HepG2 (cell line): ENCODE data around the gene PITX3. TPM values are rescaled to one million over a fixed set of nuclear protein-coding genes. Genes with fewer than 3 reads are reported as not detected.
A peak's percentile ranks its signal among the peaks of the same experiment; 100 is the strongest.

ENCODE experiments used
- ADNP ChIP-seq: sonication (generic); formaldehyde crosslinking; IDR thresholded peaks from 2 replicates; pipeline ENCODE4 v1.4.0; 2020; ENCODE audit warnings: missing genetic modification reagents
- ARNT2 ChIP-seq: sonication (generic); formaldehyde crosslinking; IDR thresholded peaks from 2 replicates; pipeline ENCODE4 v1.8.0; 2022; ENCODE audit warnings: mild to moderate bottlenecking, low read depth, missing genetic modification reagents, moderate library complexity
- ATRX ChIP-seq: sonication (generic); formaldehyde crosslinking; IDR thresholded peaks from 2 replicates; pipeline ENCODE4 v1.4.0; 2020; ENCODE audit warnings: missing genetic modification reagents, borderline replicate concordance
- BHLHE40 ChIP-seq: IDR thresholded peaks from 2 replicates; pipeline ENCODE4 v1.6.1; 2011; ENCODE audit warnings: low read length, improper control_type of control experiment
- ESRRA ChIP-seq: sonication (generic); formaldehyde crosslinking; IDR thresholded peaks from 2 replicates; pipeline ENCODE4 v1.5.1; 2020; ENCODE audit warnings: mild to moderate bottlenecking, low read depth, missing genetic modification reagents
- GFI1 ChIP-seq: sonication (generic); formaldehyde crosslinking; IDR thresholded peaks from 2 replicates; pipeline ENCODE4 v1.5.0; 2020; ENCODE audit warnings: missing genetic modification reagents, mild to moderate bottlenecking, borderline replicate concordance
- HNRNPUL1 ChIP-seq: fragments of 200-400 bp; formaldehyde crosslinking; IDR thresholded peaks from 2 replicates; pipeline ENCODE4 v1.6.1; 2017; ENCODE audit warnings: low read depth, mild to moderate bottlenecking, low read length, moderate library complexity
- KLF15 ChIP-seq: sonication (generic); formaldehyde crosslinking; IDR thresholded peaks from 2 replicates; pipeline ENCODE4 v1.8.1; 2023; ENCODE audit warnings: borderline replicate concordance, mild to moderate bottlenecking, inconsistent platforms, missing genetic modification reagents, mixed read lengths
- KMT2A ChIP-seq: sonication (generic); formaldehyde crosslinking; IDR thresholded peaks from 2 replicates; pipeline ENCODE4 v1.4.0; 2020; ENCODE audit warnings: missing genetic modification reagents
- MAFF ChIP-seq: IDR thresholded peaks from 2 replicates; pipeline ENCODE4 v1.6.1; 2011; ENCODE audit warnings: low read depth, low read length, improper control_type of control experiment
- MZF1 ChIP-seq: sonication (generic); formaldehyde crosslinking; IDR thresholded peaks from 2 replicates; pipeline ENCODE4 v1.8.1; 2023; ENCODE audit warnings: mild to moderate bottlenecking, missing genetic modification reagents, borderline replicate concordance
- NFYB ChIP-seq: sonication (generic); formaldehyde crosslinking; IDR thresholded peaks from 2 replicates; pipeline ENCODE4 v1.4.0; 2020; ENCODE audit warnings: missing genetic modification reagents
- NR3C1 ChIP-seq: sonication (generic); formaldehyde crosslinking; IDR thresholded peaks from 2 replicates; pipeline ENCODE4 v1.4.0; 2020; ENCODE audit warnings: missing genetic modification reagents
- SSRP1 ChIP-seq: IDR thresholded peaks from 2 replicates; pipeline ENCODE4 v1.6.1; 2016; ENCODE audit warnings: control low read depth
- ZFX ChIP-seq: sonication (generic); formaldehyde crosslinking; IDR thresholded peaks from 2 replicates; pipeline ENCODE4 v1.4.0; 2020; ENCODE audit warnings: mild to moderate bottlenecking, low read depth, missing genetic modification reagents, moderate library complexity
- ZKSCAN1 ChIP-seq: fragments of 150-350 bp; IDR thresholded peaks from 2 replicates; pipeline ENCODE4 v1.6.1; 2014; ENCODE audit warnings: low read length
- ZNF292 ChIP-seq: sonication (generic); formaldehyde crosslinking; IDR thresholded peaks from 2 replicates; pipeline ENCODE4 v1.8.1; 2022; ENCODE audit warnings: mild to moderate bottlenecking, low read depth, missing genetic modification reagents, borderline replicate concordance
- ZNF33A ChIP-seq: sonication (generic); formaldehyde crosslinking; IDR thresholded peaks from 2 replicates; pipeline ENCODE4 v1.5.1; 2020; ENCODE audit warnings: missing genetic modification reagents, mild to moderate bottlenecking, moderate library complexity, borderline replicate concordance
- ZNF556 ChIP-seq: sonication (generic); formaldehyde crosslinking; IDR thresholded peaks from 2 replicates; pipeline ENCODE4 v1.4.0; 2020; ENCODE audit warnings: mild to moderate bottlenecking, missing genetic modification reagents, borderline replicate concordance
- ZNF558 ChIP-seq: sonication (generic); formaldehyde crosslinking; IDR thresholded peaks from 2 replicates; pipeline ENCODE4 v1.9.0; 2022; ENCODE audit warnings: mild to moderate bottlenecking, missing genetic modification reagents, borderline replicate concordance
- ZNF619 ChIP-seq: sonication (generic); formaldehyde crosslinking; IDR thresholded peaks from 2 replicates; pipeline ENCODE4 v1.4.0; 2020; ENCODE audit warnings: mild to moderate bottlenecking, missing genetic modification reagents
- ZSCAN30 ChIP-seq: sonication (generic); formaldehyde crosslinking; IDR thresholded peaks from 2 replicates; pipeline ENCODE4 v1.5.0; 2020; ENCODE audit warnings: mild to moderate bottlenecking, missing genetic modification reagents
- polyA plus RNA-seq, 8 experiments: library from polyadenylated mRNA; depleted of rRNA in 3 of 8; stranded (reverse) in 7 of 8; unstranded in 1 of 8; fragments of >200 nt; fragmentation: Illumina TruSeq in 4 of 8; extraction: Trizol in 4 of 8; gene quantifications; 2 replicates each; pipeline versions ENCODE4 v1.2.1 to v1.2.3, GENCODE V29; 2011 to 2016; ENCODE audit warnings: low read depth in 4 of 8, missing spikeins in 1 of 8, mixed read lengths in 1 of 8; ENCODE audit not compliant: insufficient read depth in 1 of 8
- total RNA-seq, 5 experiments: library from RNA; depleted of rRNA; stranded (reverse); fragments of >200 nt; fragmentation: Illumina TruSeq; extraction: Trizol; gene quantifications; 2 replicates each; pipeline ENCODE4 v1.2.3, GENCODE V29; 2016; ENCODE audit warnings: low read depth in 1 of 5
- TF ChIP-seq, protein P1 (sequence below): sonication (generic); formaldehyde crosslinking; IDR thresholded peaks from 2 replicates; pipeline ENCODE4 v1.4.0; 2020; ENCODE audit warnings: missing genetic modification reagents
- TF ChIP-seq, protein P2 (sequence below): sonication (generic); formaldehyde crosslinking; IDR thresholded peaks from 2 replicates; pipeline ENCODE4 v1.5.0; 2020; ENCODE audit warnings: missing genetic modification reagents
- TF ChIP-seq, protein P3 (sequence below): IDR thresholded peaks from 2 replicates; pipeline ENCODE4 v1.6.1; 2016

PITX3 gene
- total and polyA plus RNA-seq, 2 of the 13 experiments (the other 11 are each of a cell fraction or from before 2014, with no cell fraction given) = not detected

DNA sequence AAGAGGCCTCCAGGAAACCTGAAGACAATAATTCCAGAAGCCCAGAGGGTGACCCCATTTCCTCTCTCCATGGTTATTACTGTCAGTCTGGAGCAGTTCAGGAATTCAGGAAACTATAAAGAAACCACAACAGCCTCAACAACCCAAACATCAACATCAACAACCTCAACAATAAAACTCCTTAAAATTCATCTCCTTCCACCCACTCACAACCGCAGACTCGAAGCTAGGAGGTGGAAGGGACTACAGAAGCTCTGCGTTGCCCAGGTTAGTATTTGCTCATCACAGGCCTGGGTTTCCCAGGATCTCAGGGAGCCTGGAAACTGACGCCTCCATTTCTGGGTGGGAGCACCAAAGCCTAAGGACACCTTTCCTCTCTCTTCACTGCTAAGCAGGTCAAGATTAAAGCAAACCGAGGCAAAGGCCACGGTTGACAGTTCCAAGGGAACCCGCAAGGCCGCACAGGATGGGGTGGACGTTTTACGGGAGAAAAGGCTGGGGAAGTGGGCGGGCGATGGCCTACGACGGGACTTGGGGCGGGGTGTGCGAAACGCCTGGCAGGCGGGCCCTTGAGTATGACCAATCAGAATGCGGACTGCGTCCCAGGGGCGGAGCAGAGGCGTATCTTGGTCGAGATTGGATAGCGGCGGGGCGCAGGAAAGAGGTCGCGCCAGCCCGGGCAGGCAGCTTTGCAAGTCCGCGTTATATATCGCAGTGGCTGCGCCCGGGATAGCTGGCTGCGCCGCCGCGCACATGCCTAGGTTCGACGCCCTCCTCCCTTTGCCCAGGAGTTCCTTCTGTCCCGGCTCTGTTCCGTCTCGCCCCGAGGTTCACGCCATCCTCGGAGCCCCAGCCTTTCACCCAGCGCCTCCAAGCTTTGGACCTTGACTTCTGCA, 15.4 kb downstream of the PITX3 start, which contains the start of gene ELOVL3 (continued):
- TF ChIP-seq, protein P1, sequence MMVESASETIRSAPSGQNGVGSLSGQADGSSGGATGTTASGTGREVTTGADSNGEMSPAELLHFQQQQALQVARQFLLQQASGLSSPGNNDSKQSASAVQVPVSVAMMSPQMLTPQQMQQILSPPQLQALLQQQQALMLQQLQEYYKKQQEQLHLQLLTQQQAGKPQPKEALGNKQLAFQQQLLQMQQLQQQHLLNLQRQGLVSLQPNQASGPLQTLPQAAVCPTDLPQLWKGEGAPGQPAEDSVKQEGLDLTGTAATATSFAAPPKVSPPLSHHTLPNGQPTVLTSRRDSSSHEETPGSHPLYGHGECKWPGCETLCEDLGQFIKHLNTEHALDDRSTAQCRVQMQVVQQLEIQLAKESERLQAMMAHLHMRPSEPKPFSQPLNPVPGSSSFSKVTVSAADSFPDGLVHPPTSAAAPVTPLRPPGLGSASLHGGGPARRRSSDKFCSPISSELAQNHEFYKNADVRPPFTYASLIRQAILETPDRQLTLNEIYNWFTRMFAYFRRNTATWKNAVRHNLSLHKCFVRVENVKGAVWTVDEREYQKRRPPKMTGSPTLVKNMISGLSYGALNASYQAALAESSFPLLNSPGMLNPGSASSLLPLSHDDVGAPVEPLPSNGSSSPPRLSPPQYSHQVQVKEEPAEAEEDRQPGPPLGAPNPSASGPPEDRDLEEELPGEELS (CRISPR knock-in tag) = 0 out of 2 replicates have a peak, but pooled peaks have one; percentile 17
- TF ChIP-seq ATRX (CRISPR knock-in tag) (no peak), ADNP (CRISPR knock-in tag) (no peak), HNRNPUL1 (no peak), ARNT2 (CRISPR knock-in tag) (peak; percentile 92), BHLHE40 (no peak), ZSCAN30 (CRISPR knock-in tag) (no peak; the same call in 1 of the 2 replicates), MAFF (no peak), GFI1 (CRISPR knock-in tag) (no peak), ZFX (CRISPR knock-in tag) (peak; percentile 87), NFYB (CRISPR knock-in tag) (peak; percentile 82), MZF1 (CRISPR knock-in tag) (no peak), SSRP1 (CRISPR knock-in tag) (no peak), KLF15 (CRISPR knock-in tag) (peak; percentile 80; the same call in 1 of the 2 replicates), ZNF292 (CRISPR knock-in tag) (no peak), ZNF33A (CRISPR knock-in tag) (0 out of 2 replicates have a peak, but pooled peaks have one; percentile 25), ZNF619 (CRISPR knock-in tag) (peak; percentile 76; the same call in 1 of the 2 replicates), ZNF556 (0 out of 2 replicates have a peak, but pooled peaks have one; percentile 56), KMT2A (CRISPR knock-in tag) (no peak), ZNF558 (CRISPR knock-in tag) (peak; percentile 87; the same call in 1 of the 2 replicates), ESRRA (CRISPR knock-in tag) (peak; percentile 73), ZKSCAN1 (no peak), NR3C1 (no peak)
- TF ChIP-seq, protein P2, sequence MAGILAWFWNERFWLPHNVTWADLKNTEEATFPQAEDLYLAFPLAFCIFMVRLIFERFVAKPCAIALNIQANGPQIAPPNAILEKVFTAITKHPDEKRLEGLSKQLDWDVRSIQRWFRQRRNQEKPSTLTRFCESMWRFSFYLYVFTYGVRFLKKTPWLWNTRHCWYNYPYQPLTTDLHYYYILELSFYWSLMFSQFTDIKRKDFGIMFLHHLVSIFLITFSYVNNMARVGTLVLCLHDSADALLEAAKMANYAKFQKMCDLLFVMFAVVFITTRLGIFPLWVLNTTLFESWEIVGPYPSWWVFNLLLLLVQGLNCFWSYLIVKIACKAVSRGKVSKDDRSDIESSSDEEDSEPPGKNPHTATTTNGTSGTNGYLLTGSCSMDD (CRISPR knock-in tag) = no peak
- TF ChIP-seq, protein P3, sequence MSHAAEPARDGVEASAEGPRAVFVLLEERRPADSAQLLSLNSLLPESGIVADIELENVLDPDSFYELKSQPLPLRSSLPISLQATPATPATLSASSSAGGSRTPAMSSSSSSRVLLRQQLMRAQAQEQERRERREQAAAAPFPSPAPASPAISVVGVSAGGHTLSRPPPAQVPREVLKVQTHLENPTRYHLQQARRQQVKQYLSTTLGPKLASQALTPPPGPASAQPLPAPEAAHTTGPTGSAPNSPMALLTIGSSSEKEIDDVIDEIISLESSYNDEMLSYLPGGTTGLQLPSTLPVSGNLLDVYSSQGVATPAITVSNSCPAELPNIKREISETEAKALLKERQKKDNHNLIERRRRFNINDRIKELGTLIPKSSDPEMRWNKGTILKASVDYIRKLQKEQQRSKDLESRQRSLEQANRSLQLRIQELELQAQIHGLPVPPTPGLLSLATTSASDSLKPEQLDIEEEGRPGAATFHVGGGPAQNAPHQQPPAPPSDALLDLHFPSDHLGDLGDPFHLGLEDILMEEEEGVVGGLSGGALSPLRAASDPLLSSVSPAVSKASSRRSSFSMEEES = peak; percentile 76
